Stimulated activated CD4-positive, alpha-beta T cell treated with anti-CD3 and anti-CD28 coated beads, Interleukin-1b, Interleukin-23, amount 100 ng/mL, for 4 hours (primary cell): Measurements from ENCODE around the gene SLC22A5.

Experiments used
- DNase-seq, 2 donors: peaks; one replicate each; pipeline ENCODE4 v3.0.0-alpha.2; 2020; ENCODE audit warnings: low read depth in 2 of 2

SLC22A5 gene

GRCh38 chr5:132369474-132370180 lies at the start of gene SLC22A5:
Gene SLC22A5 (plus strand): TSS chr5:132369710. CDS start chr5:132369973, 263 bp downstream.
- DNase-seq: peak; percentile 56 to 74

DNA sequence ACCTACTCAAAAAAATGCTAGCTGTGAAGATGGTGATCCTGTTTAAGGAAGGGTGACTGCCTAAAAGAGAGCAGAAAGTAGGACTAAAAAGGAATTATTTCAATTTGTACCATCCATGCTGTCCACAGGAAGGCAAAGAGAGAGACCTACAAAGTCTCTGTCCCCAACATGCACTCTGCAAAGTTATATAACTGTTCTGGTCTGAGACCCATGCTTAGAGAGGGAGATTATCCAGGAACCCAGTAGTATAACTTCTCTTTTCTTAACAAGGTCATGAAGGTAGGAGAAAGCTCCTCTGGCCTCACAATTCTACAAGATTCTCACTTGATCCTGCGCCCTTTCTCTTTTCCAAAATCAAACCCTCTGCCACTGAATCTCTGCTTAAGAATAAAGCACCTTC lies 49.5 kb upstream of the SLC22A5 start:
- no peak for DNase-seq

- no peak for DNase-seq
Measured at GRCh38 chr5:132321109-132321721, 48.3 kb upstream of the SLC22A5 start.

- no peak for DNase-seq
Measured at GRCh38 chr5:132322266-132322665, 47.2 kb upstream of the SLC22A5 start.

- DNase-seq: no peak
Measured at GRCh38 chr5:132323202-132323601, 46.3 kb upstream of the SLC22A5 start.

- no peak for DNase-seq
Measured at GRCh38 chr5:132325691-132326090, 43.8 kb upstream of the SLC22A5 start.

- DNase-seq: no peak
Measured at GRCh38 chr5:132327252-132327955, 42.1 kb upstream of the SLC22A5 start.

DNA sequence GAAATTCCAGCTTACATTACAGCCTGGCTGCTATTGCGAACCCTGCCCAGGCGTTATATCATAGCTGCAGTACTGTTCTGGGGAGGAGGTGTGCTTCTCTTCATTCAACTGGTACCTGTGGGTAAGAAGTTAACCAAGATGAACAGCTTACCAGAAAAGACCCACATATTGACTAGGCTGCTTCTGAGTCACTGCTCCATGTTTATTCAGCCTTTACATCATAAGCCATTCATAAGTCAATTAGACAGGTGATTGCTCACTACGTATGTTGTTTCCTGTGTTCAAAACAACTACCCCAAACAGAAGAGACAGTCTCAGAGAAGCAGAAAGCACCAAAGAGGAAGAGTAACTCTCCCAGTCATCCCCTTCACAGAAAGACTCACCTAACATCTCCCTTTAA lies 34.7 kb upstream of the SLC22A5 start:
- DNase-seq: no peak

- DNase-seq: no peak
Measured at GRCh38 chr5:132335402-132335801, 34.1 kb upstream of the SLC22A5 start.

GRCh38 chr5:132339502-132339901 lies 30.0 kb upstream of the SLC22A5 start:
- no peak for DNase-seq

GRCh38 chr5:132342291-132343180 lies 27.0 kb upstream of the SLC22A5 start:
- DNase-seq: no peak

GRCh38 chr5:132344775-132345514 lies 24.6 kb upstream of the SLC22A5 start:
- DNase-seq: no peak

DNA sequence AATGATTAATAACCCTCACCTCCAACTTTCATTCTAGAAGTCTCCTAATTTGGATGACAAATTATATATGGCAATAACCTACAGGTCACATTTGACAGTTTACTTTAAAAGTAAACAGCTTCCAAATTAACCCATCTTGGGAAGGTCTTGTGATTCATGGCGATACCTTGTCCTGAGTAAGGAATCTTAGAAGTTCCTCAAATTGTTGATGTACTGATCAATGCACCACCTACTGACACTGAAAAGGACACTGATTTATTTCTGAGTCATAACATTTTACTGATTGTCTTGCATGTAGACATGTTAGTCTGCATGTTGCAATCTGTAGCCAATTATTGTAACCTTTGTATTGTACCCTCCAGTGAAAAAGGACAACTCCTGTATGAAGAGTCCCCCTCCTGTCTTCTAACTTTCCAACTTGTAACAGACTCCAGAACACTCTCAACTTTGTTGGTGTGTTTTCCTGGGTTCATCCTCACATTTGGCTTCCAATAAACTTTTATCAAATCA lies 16.0 kb upstream of the SLC22A5 start:
- no peak for DNase-seq

- DNase-seq: no peak
Measured at GRCh38 chr5:132354381-132355139, 14.9 kb upstream of the SLC22A5 start.

GRCh38 chr5:132355140-132355765 lies 14.3 kb upstream of the SLC22A5 start:
- no peak for DNase-seq

DNA sequence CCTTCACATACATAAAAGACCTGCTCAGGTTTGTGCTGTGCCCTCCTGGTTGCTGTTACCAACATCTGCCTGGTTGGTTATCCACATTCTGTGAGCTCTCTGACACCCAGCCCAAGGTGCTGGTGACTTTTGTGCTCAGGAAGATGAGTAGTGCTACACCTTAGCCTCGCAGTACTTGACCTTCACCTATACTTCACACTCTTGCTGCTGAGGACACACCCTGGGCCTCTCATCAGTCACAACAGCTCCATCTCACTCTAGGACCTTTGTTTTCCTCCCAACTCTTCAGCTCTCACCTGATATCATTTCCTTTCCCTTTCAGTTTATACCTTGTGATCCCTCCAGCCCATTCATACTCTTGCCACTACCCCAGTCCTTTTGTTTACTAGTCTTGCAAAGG lies 10.7 kb upstream of the SLC22A5 start:
- DNase-seq: no peak

GRCh38 chr5:132362086-132362485 lies 7.4 kb upstream of the SLC22A5 start:
- DNase-seq: no peak

DNA sequence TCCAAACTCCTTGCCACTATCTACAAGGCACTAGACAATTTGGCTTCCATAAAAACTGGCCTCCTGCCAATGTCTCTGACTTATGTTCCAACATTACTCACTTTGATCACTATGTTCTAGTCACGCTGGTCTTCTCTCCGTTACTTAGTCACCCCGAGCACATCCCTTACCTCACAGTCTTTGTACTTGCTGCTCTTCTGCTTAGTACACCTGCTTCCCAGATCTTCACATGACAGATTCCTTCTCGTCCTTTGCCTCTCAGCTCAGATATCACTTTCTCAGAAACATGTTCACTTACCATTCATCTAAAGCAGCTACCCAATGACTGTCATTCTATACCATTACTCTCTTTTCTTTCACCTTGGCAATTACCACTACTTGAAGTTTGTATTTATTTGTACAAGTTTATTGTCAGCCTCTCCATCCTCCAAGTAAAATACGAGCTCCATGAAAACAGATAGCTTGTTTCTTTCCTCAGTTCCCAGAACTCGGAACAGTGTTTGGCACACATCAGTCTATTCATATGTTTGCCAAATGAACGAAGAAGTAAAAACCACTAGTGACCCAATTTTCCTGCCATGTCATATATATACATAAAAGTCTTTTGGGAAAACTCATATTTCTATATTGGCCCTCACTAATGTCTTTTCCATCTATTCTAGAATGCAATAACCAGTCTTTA lies 5.9 kb upstream of the SLC22A5 start:
- no peak for DNase-seq

DNA sequence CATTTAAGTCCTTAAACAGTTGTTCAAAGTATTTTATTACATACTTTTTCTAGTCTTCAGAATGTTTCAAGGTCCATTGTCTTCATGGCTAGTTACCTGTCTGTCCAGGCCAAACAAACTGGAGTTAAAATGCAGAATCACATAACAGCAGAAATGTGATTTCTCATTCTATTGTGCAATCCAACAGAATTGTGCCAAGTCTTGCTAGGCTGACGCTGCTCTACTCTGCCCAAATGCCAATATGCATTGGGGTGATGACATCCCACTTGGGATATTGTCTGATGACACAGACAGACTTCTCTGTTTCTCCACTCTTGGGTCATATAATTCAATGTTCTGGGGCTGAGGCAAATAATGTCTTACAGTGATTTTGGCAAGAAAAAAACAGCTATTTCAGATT lies 5.2 kb upstream of the SLC22A5 start:
- no peak for DNase-seq
